PC-3 (cell line): Measurements from ENCODE around the gene PCID2. TPM values are rescaled to one million over a fixed set of nuclear protein-coding genes. Genes with fewer than 3 reads are reported as not detected.

Experiments used
- ATAC-seq: fragments of 200-7000 bp; cut with Tn5 transposase; 2 replicates; pipeline ENCODE4 v1.9.1; 2020; ENCODE audit warnings: mild to moderate bottlenecking, moderate library complexity
- BruUV-seq: library from RNA; stranded (reverse); fragments of 400-500 nt; replicated peaks from 2 replicates; lab custom pipeline; 2021; lab: Mats Ljungman, UMichigan
- CTCF ChIA-PET: fragments of 300-600 bp; sonication (Branson Sonifier 250); formaldehyde crosslinking; loops from one replicate; lab custom pipeline; 2022; ENCODE audit warnings: antibody characterized with exemption; lab: Charles Lee
- POLR2A ChIA-PET: fragments of 300-600 bp; sonication (Branson Sonifier 250); formaldehyde crosslinking; loops from one replicate; lab custom pipeline; 2022; ENCODE audit warnings: antibody characterized with exemption; ENCODE audit not compliant: unreplicated experiment; lab: Charles Lee
- DNase-seq: peaks from one replicate; pipeline ENCODE4 v3.0.0-alpha.2; 2015
- H2AFZ ChIP-seq: fragments of 300-600 bp; sonication (generic); 2 replicates; pipeline ENCODE4 v1.6.0; 2016; ENCODE audit warnings: antibody characterized with exemption, low read length
- H3F3A ChIP-seq: fragments of 300-600 bp; sonication (generic); one replicate; pipeline ENCODE4 v1.6.0; 2017; ENCODE audit warnings: antibody characterized with exemption, low read length, control low read depth, mild to moderate bottlenecking; ENCODE audit not compliant: unreplicated experiment
- H3K27ac ChIP-seq: fragments of 300-600 bp; sonication (generic); 2 replicates; pipeline ENCODE4 v1.5.1; 2016; ENCODE audit warnings: mild to moderate bottlenecking, low read length
- H3K27me3 ChIP-seq: fragments of 300-600 bp; sonication (generic); 2 replicates; pipeline ENCODE4 v1.6.1; 2016; ENCODE audit warnings: low read length, mixed read lengths
- H3K36me3 ChIP-seq: fragments of 300-600 bp; sonication (generic); 2 replicates; pipeline ENCODE4 v1.6.1; 2016; ENCODE audit warnings: low read depth, mixed run types, low read length, mixed read lengths
- H3K4me1 ChIP-seq: fragments of 300-600 bp; sonication (generic); 2 replicates; pipeline ENCODE4 v1.5.1; 2016; ENCODE audit warnings: low read length; ENCODE audit not compliant: insufficient read depth
- H3K4me2 ChIP-seq: fragments of 300-600 bp; sonication (generic); 2 replicates; pipeline ENCODE4 v1.6.0; 2016; ENCODE audit warnings: low read length
- H3K4me3 ChIP-seq: fragments of 300-600 bp; sonication (generic); 2 replicates; pipeline ENCODE4 v1.5.1; 2016; ENCODE audit warnings: mild to moderate bottlenecking, low read length, mixed read lengths
- H3K79me2 ChIP-seq: fragments of 300-600 bp; sonication (generic); 2 replicates; pipeline ENCODE4 v1.6.1; 2017; ENCODE audit warnings: low read length, mixed read lengths
- H3K9ac ChIP-seq: fragments of 300-600 bp; sonication (generic); 2 replicates; pipeline ENCODE4 v1.6.0; 2016; ENCODE audit warnings: mild to moderate bottlenecking, low read length
- H3K9me2 ChIP-seq: fragments of 300-600 bp; sonication (generic); replicated peaks from 2 replicates; pipeline ENCODE4 v1.6.1; 2016; ENCODE audit warnings: mixed run types, low read length, mixed read lengths
- H3K9me3 ChIP-seq: fragments of 300-600 bp; sonication (generic); 2 replicates; pipeline ENCODE4 v1.6.1; 2016; ENCODE audit warnings: low read length, mixed read lengths
- H4K20me1 ChIP-seq: fragments of 300-600 bp; sonication (generic); 2 replicates; pipeline ENCODE4 v1.6.1; 2016; ENCODE audit warnings: low read length, mixed read lengths
- CTCF ChIP-seq: fragments of 300-600 bp; sonication (generic); conservative IDR thresholded peaks from 2 replicates; pipeline ENCODE4 v1.5.1; 2017; ENCODE audit warnings: antibody characterized with exemption, low read depth, mild to moderate bottlenecking, low read length
- EZH2 ChIP-seq: fragments of 300-600 bp; sonication (generic); IDR thresholded peaks from one replicate; pipeline ENCODE4 v1.6.1; 2017; ENCODE audit warnings: antibody characterized with exemption, mild to moderate bottlenecking, low read length; ENCODE audit not compliant: unreplicated experiment
- EZH2phosphoT487 ChIP-seq: fragments of 300-600 bp; sonication (generic); IDR thresholded peaks from 2 replicates; pipeline ENCODE4 v1.6.1; 2018; ENCODE audit warnings: mild to moderate bottlenecking, antibody characterized with exemption, low read length, borderline replicate concordance
- intact Hi-C: fragments of 100-400 bp; cut with micrococcal nuclease; formaldehyde crosslinking; loops from 2 replicates; pipeline ENCODE4 v1.9.0; 2023
- total RNA-seq: library from RNA; depleted of rRNA; stranded (reverse); fragments of >200 nt; gene quantifications from 2 replicates; pipeline ENCODE4 v1.2.3, GENCODE V29; 2014

Gene PCID2
- total RNA-seq, 1 experiment from 2014 or later, result 39.4 TPM

- no TSS peak for BruUV-seq
- Histone ChIP-seq H4K20me1 (no peaks in the 10 kb centered on the region), H2AFZ (no peak overlapping the region), H3K9me2 (no peaks in the 10 kb centered on the region), H3K27me3 (no peaks in the 10 kb centered on the region), H3K27ac (no peak overlapping the region), H3K79me2 (no peaks in the 10 kb centered on the region), H3K4me3 (no peak overlapping the region), H3K9ac (no peak overlapping the region), H3K36me3 (no peaks in the 10 kb centered on the region), H3K4me2 (no peak overlapping the region), H3K4me1 (peaks cover 16% of the 10 kb centered on the region), H3F3A (no peaks in the 10 kb centered on the region), H3K9me3 (no peaks in the 10 kb centered on the region)
- intact Hi-C loops, result no loop called here
- ATAC-seq, result no peak
- ChIA-PET POLR2A (no interaction called here), CTCF (no interaction called here)
- no peak for DNase-seq
- TF ChIP-seq EZH2phosphoT487, result no peak
- TF ChIP-seq CTCF, result no peak
- no peak for TF ChIP-seq EZH2
These were observed 57.7 kb downstream of the PCID2 start for GRCh38 chr13:113150550-113151365.

DNA sequence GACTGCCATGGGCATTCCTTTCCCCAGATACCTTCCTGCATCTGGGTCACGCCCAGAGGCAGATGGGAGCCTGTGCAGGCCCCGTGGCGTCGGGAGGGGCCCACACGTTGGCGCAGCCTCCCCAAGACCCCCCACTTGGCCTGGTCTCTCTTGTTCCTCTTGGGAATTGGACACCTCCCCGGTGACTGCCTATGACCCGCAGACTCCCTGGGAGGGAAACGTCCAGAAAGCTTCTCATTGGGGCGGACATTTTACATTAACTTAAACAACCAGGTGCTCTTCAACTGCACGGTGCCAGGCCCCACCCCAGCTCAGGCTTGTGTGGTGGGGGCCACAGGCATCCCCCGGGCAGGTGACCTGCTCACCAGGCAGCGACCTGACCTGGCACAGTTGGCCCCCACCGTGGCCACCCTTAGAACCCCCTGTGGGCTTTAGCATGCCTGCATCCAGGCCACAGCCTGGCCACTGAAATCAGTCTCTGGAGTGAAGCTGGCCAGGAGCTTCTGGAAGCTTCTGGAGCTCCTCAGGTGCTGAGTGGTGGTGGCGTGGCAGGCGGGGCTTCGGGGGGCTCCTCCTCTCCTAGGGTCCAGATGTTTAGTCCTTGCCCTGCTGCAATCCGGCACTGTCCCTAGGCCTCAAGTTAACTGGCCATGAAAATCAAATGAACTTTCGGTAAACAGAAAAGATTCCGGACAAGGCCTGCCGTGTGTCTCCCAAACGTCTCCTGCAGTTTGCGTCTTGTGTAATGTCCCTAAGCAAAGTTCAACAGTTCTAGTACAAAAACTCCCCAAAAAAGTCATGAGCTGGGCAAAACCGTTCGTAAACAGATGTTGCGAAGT is 58.5 kb downstream of the PCID2 start:
- Histone ChIP-seq H3F3A (no peaks in the 10 kb centered on the region), H3K9ac (no peak overlapping the region), H3K27ac (no peak overlapping the region), H3K27me3 (no peaks in the 10 kb centered on the region), H3K9me3 (no peaks in the 10 kb centered on the region), H3K9me2 (no peaks in the 10 kb centered on the region), H3K4me3 (no peak overlapping the region), H4K20me1 (no peaks in the 10 kb centered on the region), H3K4me2 (no peak overlapping the region), H3K36me3 (no peaks in the 10 kb centered on the region), H2AFZ (no peak overlapping the region), H3K79me2 (no peaks in the 10 kb centered on the region), H3K4me1 (peaks cover 16% of the 10 kb centered on the region)
- POLR2A ChIA-PET, result no interaction called here
- ATAC-seq, result no peak
- no peak for DNase-seq
- TF ChIP-seq EZH2phosphoT487, result no peak
- TF ChIP-seq EZH2, result no peak
- TF ChIP-seq CTCF, result no peak
- no TSS peak for BruUV-seq
- intact Hi-C loops, result no loop called here
- CTCF ChIA-PET, result no interaction called here
